GM19455 (cell line): Measurements from ENCODE around the gene MYBPC1.
"Not testable (repeated sequence)": the region's sequence is repeated elsewhere in the genome, so short reads cannot be mapped to it uniquely, and the experiment has no call there.

ENCODE experiments used
- ATAC-seq: cut with Tn5 transposase; IDR thresholded peaks from one replicate; pipeline ENCODE4 v1.9.1; 2021; ENCODE audit not compliant: unreplicated experiment

The MYBPC1 gene

DNA sequence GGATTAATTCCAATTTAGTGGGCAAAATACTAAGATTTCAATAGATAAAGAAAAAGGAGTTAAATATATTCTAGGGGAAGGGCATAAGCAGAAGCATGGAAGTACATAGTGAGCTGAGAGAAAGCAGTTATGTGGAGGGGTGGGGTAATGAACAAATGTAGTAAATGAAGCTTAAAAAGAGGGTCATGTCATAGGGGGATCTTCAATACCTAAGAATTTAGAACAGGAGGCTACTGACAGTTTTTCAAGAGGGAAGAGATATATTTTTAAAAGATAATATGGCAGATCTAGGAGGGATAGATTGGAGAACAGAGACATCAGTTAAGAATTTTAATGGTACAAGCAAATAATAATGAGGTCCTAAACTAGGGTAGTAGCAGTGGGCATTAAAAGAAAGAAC is 135.1 kb downstream of the MYBPC1 start:
- no peak for ATAC-seq

DNA sequence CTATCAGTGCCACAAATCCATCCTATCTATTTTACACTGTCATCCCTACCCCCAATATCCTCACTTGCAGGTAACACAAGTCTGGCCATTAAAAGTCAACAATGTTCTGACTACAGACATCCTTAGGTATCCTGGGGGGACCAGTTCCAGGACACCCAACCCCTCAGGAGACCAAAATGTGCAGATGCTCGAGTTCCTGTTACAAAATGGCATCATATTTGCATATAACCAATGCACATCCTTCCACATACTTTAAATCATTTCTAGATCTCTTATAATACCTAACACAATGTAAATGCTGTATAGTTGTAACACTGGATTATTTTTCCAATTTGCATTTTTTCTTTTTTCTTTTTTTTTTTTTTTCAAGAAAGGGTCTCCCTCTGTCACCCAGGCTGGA is 137.5 kb downstream of the MYBPC1 start:
- no peak for ATAC-seq

DNA sequence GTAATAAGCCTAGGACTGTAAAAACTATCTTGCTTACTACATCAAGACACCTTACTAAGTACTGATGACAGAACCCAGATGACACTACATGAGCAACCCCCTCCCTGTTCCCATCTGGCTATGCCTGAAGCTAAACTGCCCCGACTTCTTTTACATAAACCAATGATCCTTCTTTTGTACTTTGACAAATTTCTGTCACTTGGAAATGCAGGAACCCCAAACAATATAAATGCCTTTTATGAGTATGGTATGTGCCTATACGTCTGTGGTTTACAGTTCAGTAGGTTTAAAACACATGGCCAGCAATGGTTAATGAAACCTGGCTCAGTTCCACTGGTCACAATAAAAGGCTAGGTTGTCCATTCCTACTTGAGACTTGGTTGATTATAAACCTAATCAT is 138.4 kb downstream of the MYBPC1 start:
- ATAC-seq, result no peak

DNA sequence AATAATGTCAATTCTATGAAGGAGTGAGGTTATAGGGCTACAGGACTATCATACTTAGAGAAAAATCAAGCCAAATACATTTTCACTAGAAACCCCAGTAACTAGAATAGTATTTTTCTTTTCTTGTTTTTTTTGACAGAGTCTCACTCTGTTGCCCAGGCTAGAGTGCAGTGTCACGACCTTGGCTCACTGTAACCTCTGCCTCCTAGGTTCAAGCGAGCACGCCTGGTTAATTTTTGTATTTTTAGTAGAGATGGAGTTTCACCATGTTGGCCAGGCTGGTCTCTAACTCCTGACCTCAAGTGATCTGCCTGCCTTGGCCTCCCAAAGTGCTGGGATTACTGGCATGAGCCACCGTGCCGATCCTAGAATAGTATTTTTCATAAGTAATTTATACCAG is 139.7 kb downstream of the MYBPC1 start:
- ATAC-seq, result not testable (repeated sequence)
